ENCODE results near the gene KRT17. TPM values are rescaled to one million over a fixed set of nuclear protein-coding genes. Genes with fewer than 3 reads are reported as not detected.

The KRT17 gene
- total RNA-seq, 1 donor from 2014 or later: not detected

- no peak for DNase-seq
- TF ChIP-seq CTCF (IDR thresholded peaks at IDR 0.05; ENCODE audit: borderline replicate concordance): no peak
- intact Hi-C loops (cut with micrococcal nuclease): no loop called here
- Histone ChIP-seq H3K36me3 (no peaks in the 10 kb centered on the region), H3K27me3 (ENCODE audit: low read depth) (peaks cover 9% of the 10 kb centered on the region), H3K9me3 (replicated peaks) (no peaks in the 10 kb centered on the region), H3K4me3 (no peak overlapping the region), H3K4me1 (peaks cover 14% of the 10 kb centered on the region), H3K27ac (replicated peaks) (no peak overlapping the region)
These were observed 27.5 kb upstream of the KRT17 start for GRCh38 chr17:41651625-41652460.

- intact Hi-C loops (cut with micrococcal nuclease): no loop called here
- DNase-seq: no peak
- Histone ChIP-seq H3K27me3 (ENCODE audit: low read depth) (peaks cover 9% of the 10 kb centered on the region), H3K4me1 (peaks cover 14% of the 10 kb centered on the region), H3K4me3 (no peak overlapping the region), H3K27ac (replicated peaks) (no peak overlapping the region), H3K9me3 (replicated peaks) (no peaks in the 10 kb centered on the region), H3K36me3 (no peaks in the 10 kb centered on the region)
- no peak for TF ChIP-seq CTCF (IDR thresholded peaks at IDR 0.05; ENCODE audit: borderline replicate concordance)
These were observed 26.6 kb upstream of the KRT17 start for GRCh38 chr17:41650794-41651624.

- H3K36me3 ChIP-seq: no peaks in the 10 kb centered on the region
- H3K4me3 ChIP-seq: no peak overlapping the region
- no peak for TF ChIP-seq CTCF (IDR thresholded peaks at IDR 0.05; ENCODE audit: borderline replicate concordance)
- no peak for DNase-seq
- H3K27me3 ChIP-seq (ENCODE audit: low read depth): peaks cover 9% of the 10 kb centered on the region
- H3K4me1 ChIP-seq: peaks cover 14% of the 10 kb centered on the region
- no peaks in the 10 kb centered on the region for H3K9me3 ChIP-seq (replicated peaks)
- no peak overlapping the region for H3K27ac ChIP-seq (replicated peaks)
- intact Hi-C loops (cut with micrococcal nuclease): loop anchor here (10.0 kb wide), 1 partner anchor 75 kb away; the partner anchor contains the start of gene KRT9
These were observed 25.6 kb upstream of the KRT17 start for GRCh38 chr17:41649923-41650519.

- Histone ChIP-seq H3K36me3 (no peaks in the 10 kb centered on the region), H3K4me3 (peak overlapping the region; percentile 55), H3K27ac (replicated peaks) (no peak overlapping the region), H3K9me3 (replicated peaks) (no peaks in the 10 kb centered on the region), H3K4me1 (peaks cover 14% of the 10 kb centered on the region), H3K27me3 (ENCODE audit: low read depth) (peaks cover 6% of the 10 kb centered on the region)
- intact Hi-C loops (cut with micrococcal nuclease): loop anchor here (10.0 kb wide), 1 partner anchor 74 kb away; the partner anchor contains the start of gene KRT9
- peak; percentile 84 for DNase-seq
- peak; percentile 95 for TF ChIP-seq CTCF (IDR thresholded peaks at IDR 0.05; ENCODE audit: borderline replicate concordance)
These were observed 24.2 kb upstream of the KRT17 start for GRCh38 chr17:41648411-41649195.

Measured in left ventricle myocardium inferior (tissue), 1 donor.